ENCODE data around the gene DYNC1I1. TPM values are rescaled to one million over a fixed set of nuclear protein-coding genes. Genes with fewer than 3 reads are reported as not detected.

Gene DYNC1I1
- total RNA-seq, 4 donors from 2014 or later, result 1.9 to 6.7 (median 5.8) TPM

- Histone ChIP-seq H3K27ac (no peak overlapping the region), H3K9me3 (no peaks in the 10 kb centered on the region), H3K4me3 (no peak overlapping the region), H3K27me3 (no peaks in the 10 kb centered on the region), H3K4me1 (no peaks in the 10 kb centered on the region), H3K36me3 (no peaks in the 10 kb centered on the region)
- no peak for DNase-seq (ENCODE audit: low spot score in 2 of 2)
- TF ChIP-seq, protein P1, sequence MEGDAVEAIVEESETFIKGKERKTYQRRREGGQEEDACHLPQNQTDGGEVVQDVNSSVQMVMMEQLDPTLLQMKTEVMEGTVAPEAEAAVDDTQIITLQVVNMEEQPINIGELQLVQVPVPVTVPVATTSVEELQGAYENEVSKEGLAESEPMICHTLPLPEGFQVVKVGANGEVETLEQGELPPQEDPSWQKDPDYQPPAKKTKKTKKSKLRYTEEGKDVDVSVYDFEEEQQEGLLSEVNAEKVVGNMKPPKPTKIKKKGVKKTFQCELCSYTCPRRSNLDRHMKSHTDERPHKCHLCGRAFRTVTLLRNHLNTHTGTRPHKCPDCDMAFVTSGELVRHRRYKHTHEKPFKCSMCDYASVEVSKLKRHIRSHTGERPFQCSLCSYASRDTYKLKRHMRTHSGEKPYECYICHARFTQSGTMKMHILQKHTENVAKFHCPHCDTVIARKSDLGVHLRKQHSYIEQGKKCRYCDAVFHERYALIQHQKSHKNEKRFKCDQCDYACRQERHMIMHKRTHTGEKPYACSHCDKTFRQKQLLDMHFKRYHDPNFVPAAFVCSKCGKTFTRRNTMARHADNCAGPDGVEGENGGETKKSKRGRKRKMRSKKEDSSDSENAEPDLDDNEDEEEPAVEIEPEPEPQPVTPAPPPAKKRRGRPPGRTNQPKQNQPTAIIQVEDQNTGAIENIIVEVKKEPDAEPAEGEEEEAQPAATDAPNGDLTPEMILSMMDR (IDR thresholded peaks at IDR 0.05), result no peak
- TF ChIP-seq EP300 (IDR thresholded peaks at IDR 0.05) (no peak), POLR2AphosphoS5 (IDR thresholded peaks at IDR 0.05) (no peak), POLR2A (IDR thresholded peaks at IDR 0.05) (no peak)
- WGBS, result 65% methylated on average over 3 of the region's 3 CpGs
Observed at GRCh38 chr7:96016056-96016586, 243.8 kb downstream of the DYNC1I1 start.

DNA sequence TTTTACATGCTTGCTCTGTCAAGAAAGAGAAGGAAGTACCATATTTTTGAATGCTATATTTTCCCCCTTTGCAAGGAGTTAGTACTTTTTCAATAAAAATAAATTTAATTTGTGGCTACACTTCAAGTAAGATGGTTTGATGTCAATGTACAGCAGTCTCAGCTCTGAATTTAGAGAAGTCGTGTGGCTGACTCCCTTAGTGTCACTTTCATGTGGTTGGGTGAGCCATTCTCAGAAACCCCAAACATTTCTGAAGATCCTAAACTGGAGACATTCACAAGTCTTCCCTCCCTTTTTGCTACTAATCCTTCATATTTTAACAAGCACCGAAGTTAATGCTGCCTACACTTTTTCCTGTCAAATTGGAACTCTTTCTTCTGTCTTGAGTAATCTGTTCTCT, 244.4 kb downstream of the DYNC1I1 start:
- no peak for DNase-seq (ENCODE audit: low spot score in 2 of 2)
- Histone ChIP-seq H3K9me3 (no peaks in the 10 kb centered on the region), H3K4me1 (no peaks in the 10 kb centered on the region), H3K27me3 (no peaks in the 10 kb centered on the region), H3K27ac (no peak overlapping the region), H3K4me3 (no peak overlapping the region), H3K36me3 (no peaks in the 10 kb centered on the region)
- 58% methylated on average over 2 of the region's 2 CpGs for WGBS
- no peak for TF ChIP-seq POLR2A (IDR thresholded peaks at IDR 0.05)
- no peak for TF ChIP-seq POLR2AphosphoS5 (IDR thresholded peaks at IDR 0.05)
- TF ChIP-seq EP300 (IDR thresholded peaks at IDR 0.05), result no peak
- TF ChIP-seq, protein P1 (IDR thresholded peaks at IDR 0.05), result no peak

- H3K27me3 ChIP-seq, result no peaks in the 10 kb centered on the region
- DNase-seq (ENCODE audit: low spot score in 2 of 2), result no peak
- no peaks in the 10 kb centered on the region for H3K36me3 ChIP-seq
- H3K4me1 ChIP-seq, result no peaks in the 10 kb centered on the region
- H3K4me3 ChIP-seq, result no peak overlapping the region
- H3K27ac ChIP-seq, result no peak overlapping the region
- H3K9me3 ChIP-seq, result no peaks in the 10 kb centered on the region
- 88% methylated on average over 3 of the region's 3 CpGs for WGBS
- TF ChIP-seq, protein P1 (IDR thresholded peaks at IDR 0.05), result no peak
- TF ChIP-seq EP300 (IDR thresholded peaks at IDR 0.05), result no peak
- TF ChIP-seq POLR2A (IDR thresholded peaks at IDR 0.05), result no peak
- no peak for TF ChIP-seq POLR2AphosphoS5 (IDR thresholded peaks at IDR 0.05)
Observed at GRCh38 chr7:96017877-96018276, 245.5 kb downstream of the DYNC1I1 start.

DNA sequence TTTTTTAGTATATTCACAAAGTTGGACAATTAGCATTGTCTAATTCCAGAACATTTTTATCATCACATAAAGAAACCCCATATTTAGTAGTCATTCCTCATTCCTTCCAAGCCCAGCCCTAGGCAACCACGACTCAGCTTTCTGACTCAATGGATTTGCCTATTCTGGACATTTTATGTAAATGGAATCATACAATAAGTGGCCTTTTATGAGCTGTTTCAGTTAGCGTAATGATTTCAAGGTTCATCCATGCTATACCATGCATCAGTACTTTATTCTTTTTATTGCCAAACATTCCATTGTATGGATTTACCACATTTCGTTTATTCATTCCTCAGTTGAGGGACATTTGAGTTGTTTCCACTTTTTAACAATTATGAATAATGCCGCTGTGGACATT, 249.2 kb downstream of the DYNC1I1 start:
- no peaks in the 10 kb centered on the region for H3K4me1 ChIP-seq
- no peak overlapping the region for H3K27ac ChIP-seq
- no peaks in the 10 kb centered on the region for H3K27me3 ChIP-seq
- no peak overlapping the region for H3K4me3 ChIP-seq
- DNase-seq (ENCODE audit: low spot score in 2 of 2), result no peak
- H3K9me3 ChIP-seq, result no peaks in the 10 kb centered on the region
- 86% methylated on average over 4 of the region's 4 CpGs for WGBS
- TF ChIP-seq, protein P1 (IDR thresholded peaks at IDR 0.05), result no peak
- TF ChIP-seq POLR2AphosphoS5 (IDR thresholded peaks at IDR 0.05) (no peak), POLR2A (IDR thresholded peaks at IDR 0.05) (no peak), EP300 (IDR thresholded peaks at IDR 0.05) (no peak)
- H3K36me3 ChIP-seq, result no peaks in the 10 kb centered on the region

DNA sequence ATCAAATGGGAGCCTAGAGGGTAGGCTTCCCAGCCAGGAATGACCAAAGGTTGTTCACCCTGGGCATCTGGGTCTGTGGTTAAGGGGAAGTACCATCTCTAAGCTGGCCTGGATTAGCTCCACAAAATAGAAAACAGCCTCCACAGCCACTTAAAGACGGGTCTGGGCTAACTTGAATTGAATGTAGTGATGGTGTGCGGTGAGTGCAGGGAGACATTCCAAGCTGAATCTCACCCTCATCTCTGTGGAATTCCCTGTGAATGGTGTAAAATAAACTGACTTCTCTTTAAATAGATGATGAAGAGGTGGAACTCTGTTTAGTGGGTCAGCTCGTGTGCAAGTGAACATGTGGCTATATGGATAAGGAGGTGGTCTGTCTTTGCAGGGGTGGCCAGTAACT, 251.0 kb downstream of the DYNC1I1 start:
- WGBS, result 60% methylated on average over 3 of the region's 3 CpGs
- no peak for DNase-seq (ENCODE audit: low spot score in 2 of 2)
- Histone ChIP-seq H3K36me3 (no peaks in the 10 kb centered on the region), H3K4me3 (no peak overlapping the region), H3K4me1 (no peaks in the 10 kb centered on the region), H3K27me3 (no peaks in the 10 kb centered on the region), H3K9me3 (no peaks in the 10 kb centered on the region), H3K27ac (no peak overlapping the region)
- TF ChIP-seq EP300 (IDR thresholded peaks at IDR 0.05) (no peak), POLR2AphosphoS5 (IDR thresholded peaks at IDR 0.05) (no peak)

DNA sequence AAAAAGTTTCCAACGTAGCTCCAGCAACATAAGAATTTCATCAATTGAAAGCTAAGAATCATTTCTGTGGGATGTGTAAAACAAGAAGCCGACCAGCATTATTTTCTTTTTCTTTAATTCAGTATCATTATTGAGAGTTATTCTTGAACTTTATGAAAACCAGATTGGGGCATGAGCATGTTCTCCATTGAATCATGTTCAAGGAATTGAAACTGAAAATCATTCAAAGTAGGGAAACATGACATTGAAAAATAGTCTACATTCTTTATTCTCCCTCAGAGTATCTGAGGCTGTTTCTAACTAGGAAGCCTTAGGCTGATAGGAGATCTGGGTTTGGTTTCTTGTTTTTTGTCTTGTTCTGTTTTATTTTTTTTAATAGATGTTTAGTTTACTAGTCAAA, 253.7 kb downstream of the DYNC1I1 start:
- Histone ChIP-seq H3K9me3 (no peaks in the 10 kb centered on the region), H3K4me1 (no peaks in the 10 kb centered on the region), H3K4me3 (no peak overlapping the region), H3K36me3 (no peaks in the 10 kb centered on the region), H3K27ac (no peak overlapping the region), H3K27me3 (no peaks in the 10 kb centered on the region)
- DNase-seq (ENCODE audit: low spot score in 2 of 2), result no peak
- TF ChIP-seq, protein P1 (IDR thresholded peaks at IDR 0.05), result no peak
- TF ChIP-seq POLR2A (IDR thresholded peaks at IDR 0.05) (no peak), EP300 (IDR thresholded peaks at IDR 0.05) (no peak), POLR2AphosphoS5 (IDR thresholded peaks at IDR 0.05) (no peak)
- 32% methylated on average over 2 of the region's 2 CpGs for WGBS

All from suprapubic skin (tissue), 4 donors.